ENCODE measurements around the gene F7. TPM values are rescaled to one million over a fixed set of nuclear protein-coding genes. Genes with fewer than 3 reads are reported as not detected.
"Not testable (repeated sequence)": the region's sequence is repeated elsewhere in the genome, so short reads cannot be mapped to it uniquely, and the experiment has no call there.

The F7 gene
- total and polyA plus RNA-seq, 3 experiments from 2014 or later, result 0.14 to 0.29 (median 0.22) TPM

DNA sequence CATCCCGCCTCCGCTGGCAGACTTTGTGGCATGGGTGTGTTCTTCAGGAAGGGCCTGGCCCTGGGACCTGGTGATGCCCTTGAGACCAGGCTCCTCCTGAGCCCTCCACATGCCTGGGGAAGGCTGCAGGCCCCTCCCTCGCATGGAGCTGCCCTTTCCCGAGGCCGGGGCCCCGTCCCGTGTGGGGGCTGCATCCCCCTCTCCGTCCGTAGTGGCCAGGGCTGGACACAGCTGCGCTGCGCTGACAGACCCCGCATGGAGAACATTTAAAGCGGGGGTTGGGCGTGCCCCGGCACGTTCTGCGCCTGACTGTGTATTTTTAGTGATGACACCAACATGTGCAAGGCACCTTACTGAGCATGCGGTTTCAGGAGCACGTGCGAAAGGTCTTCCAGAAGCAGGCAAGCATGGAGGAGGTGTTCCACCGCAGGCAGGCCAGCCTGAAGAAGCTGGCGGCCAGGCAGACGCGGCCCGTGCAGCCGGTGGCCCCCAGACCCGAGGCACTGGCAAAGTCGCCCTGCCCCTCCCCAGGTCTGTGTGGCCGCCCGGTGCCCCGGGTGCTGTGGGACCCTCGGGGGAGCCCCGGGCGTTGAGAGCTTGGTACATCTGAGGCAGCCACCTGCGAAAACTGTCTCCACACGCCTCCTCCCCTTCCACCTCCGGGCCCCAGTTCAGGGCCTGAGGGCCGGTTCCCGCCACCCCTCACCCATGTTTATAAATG lies 28.8 kb upstream of the F7 start:
- H3K36me3 Mint-ChIP-seq, result peaks cover 9 to 42% (median 15%) of the 10 kb centered on the region in 3 donors
- peak in 1 of 5 donors; percentile 33 for DNase-seq
- CTCF ChIA-PET, result no interaction called here
- POLR2A ChIA-PET, result no interaction called here
- Histone ChIP-seq H3K9me3 (ENCODE audit: low read length) (no peaks in the 10 kb centered on the region), H3K4me3 (ENCODE audit: low read length) (no peak overlapping the region), H3K27me3 (ENCODE audit: insufficient read depth, low read length, poor library complexity, severe bottlenecking) (no peaks in the 10 kb centered on the region), H3K4me1 (ENCODE audit: insufficient read depth, low read length) (no peaks in the 10 kb centered on the region), H3K27ac (ENCODE audit: low read depth, low read length) (no peak overlapping the region), H3K36me3 (ENCODE audit: insufficient read depth, low read length) (no peaks in the 10 kb centered on the region)
- H3K4me1 Mint-ChIP-seq, result no peaks in the 10 kb centered on the region
- H3K4me3 Mint-ChIP-seq, result no peak overlapping the region
- peaks cover 0 to 2% (median 0%) of the 10 kb centered on the region in 5 donors for H3K9me3 Mint-ChIP-seq
- H3K27ac Mint-ChIP-seq, result no peak overlapping the region
- no peaks in the 10 kb centered on the region for H3K27me3 Mint-ChIP-seq

DNA sequence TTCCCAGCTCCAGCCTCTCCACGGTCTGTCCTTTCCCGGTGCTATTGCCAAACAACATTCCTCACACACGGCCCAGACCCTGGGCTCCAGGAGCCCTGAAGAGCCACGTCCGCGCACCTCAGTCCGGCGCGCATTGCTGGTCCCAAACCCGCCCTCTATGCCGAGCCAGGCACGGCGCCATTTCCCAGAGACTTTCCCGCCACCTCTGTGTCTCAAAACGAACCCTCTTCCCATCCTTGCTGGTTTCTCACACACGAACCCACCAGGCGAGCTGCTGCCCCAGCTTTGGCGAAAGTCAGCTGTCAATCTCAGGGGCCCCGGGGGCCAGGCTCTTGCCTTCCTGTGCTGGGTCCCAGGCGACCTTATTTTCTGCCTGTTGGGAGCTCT lies 28.0 kb upstream of the F7 start:
- Histone ChIP-seq H3K36me3 (ENCODE audit: insufficient read depth, low read length) (no peaks in the 10 kb centered on the region), H3K9me3 (ENCODE audit: low read length) (no peaks in the 10 kb centered on the region), H3K4me3 (ENCODE audit: low read length) (no peak overlapping the region), H3K27me3 (ENCODE audit: insufficient read depth, low read length, poor library complexity, severe bottlenecking) (no peaks in the 10 kb centered on the region), H3K27ac (ENCODE audit: low read depth, low read length) (no peak overlapping the region), H3K4me1 (ENCODE audit: insufficient read depth, low read length) (no peaks in the 10 kb centered on the region)
- Mint-ChIP-seq H3K4me1 (no peaks in the 10 kb centered on the region), H3K27me3 (no peaks in the 10 kb centered on the region), H3K27ac (no peak overlapping the region), H3K36me3 (peaks cover 6 to 39% (median 12%) of the 10 kb centered on the region in 3 donors), H3K4me3 (no peak overlapping the region), H3K9me3 (peaks cover 0 to 2% (median 0%) of the 10 kb centered on the region in 5 donors)
- DNase-seq, result peak in 1 of 5 donors; percentile 38
- ChIA-PET POLR2A (no interaction called here), CTCF (no interaction called here)

DNA sequence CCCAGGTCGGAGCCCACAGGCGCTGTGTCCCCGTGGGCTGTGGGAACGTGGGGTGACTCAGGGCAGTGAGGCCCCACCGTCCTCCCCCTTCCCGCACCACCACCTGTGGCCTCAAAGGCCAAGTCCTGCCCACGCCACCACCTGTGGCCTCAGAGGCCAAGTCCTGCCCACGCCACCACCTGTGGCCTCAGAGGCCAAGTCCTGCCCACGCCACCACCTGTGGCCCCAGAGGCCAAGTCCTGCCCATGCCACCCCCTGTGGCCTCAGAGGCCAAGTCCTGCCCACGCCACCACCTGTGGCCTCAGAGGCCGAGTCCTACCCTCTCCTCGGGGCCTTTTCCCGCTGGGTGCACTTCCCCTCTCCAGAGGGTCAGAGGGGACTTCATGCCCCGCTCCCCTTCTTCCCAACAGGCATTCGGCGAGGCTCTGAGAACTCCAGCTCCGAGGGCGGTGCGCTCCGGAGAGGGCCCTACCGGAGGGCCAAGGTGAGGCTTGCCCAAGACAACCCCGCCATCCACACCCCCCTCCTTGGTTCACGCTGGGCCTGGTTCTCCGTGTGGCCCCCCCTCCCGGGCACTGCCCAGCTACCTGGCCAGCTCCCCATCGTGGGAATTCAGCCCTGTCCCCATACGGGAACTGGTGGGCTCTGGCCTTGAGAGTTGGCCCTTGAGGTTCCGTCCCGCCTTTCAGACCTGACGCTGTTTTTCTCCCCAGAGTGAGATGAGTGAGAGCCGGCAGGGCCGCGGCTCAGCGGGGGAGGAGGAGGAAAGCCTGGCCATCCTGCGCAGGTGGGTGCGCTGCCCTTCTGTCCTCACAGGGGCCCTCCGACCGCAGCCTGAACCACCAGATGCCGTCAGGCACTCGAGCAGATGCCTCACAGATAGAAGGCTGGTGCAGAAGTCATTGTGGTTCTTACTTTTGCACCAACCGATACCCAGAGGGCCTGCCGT lies 27.4 kb upstream of the F7 start:
- H3K27ac Mint-ChIP-seq, result no peak overlapping the region
- CTCF ChIA-PET, result no interaction called here
- H3K4me1 Mint-ChIP-seq, result no peaks in the 10 kb centered on the region
- H3K9me3 ChIP-seq (ENCODE audit: low read length), result no peaks in the 10 kb centered on the region
- H3K4me3 ChIP-seq (ENCODE audit: low read length), result no peak overlapping the region
- H3K9me3 Mint-ChIP-seq, result no peaks in the 10 kb centered on the region
- no peaks in the 10 kb centered on the region for H3K27me3 Mint-ChIP-seq
- H3K4me3 Mint-ChIP-seq, result no peak overlapping the region
- H3K27ac ChIP-seq (ENCODE audit: low read depth, low read length), result no peak overlapping the region
- no peaks in the 10 kb centered on the region for H3K27me3 ChIP-seq (ENCODE audit: insufficient read depth, low read length, poor library complexity, severe bottlenecking)
- H3K4me1 ChIP-seq (ENCODE audit: insufficient read depth, low read length), result no peaks in the 10 kb centered on the region
- peaks cover under 1 to 34% (median 8%) of the 10 kb centered on the region in 3 donors for H3K36me3 Mint-ChIP-seq
- DNase-seq, result peak in 1 of 5 donors; percentile 38
- POLR2A ChIA-PET, result no interaction called here
- no peaks in the 10 kb centered on the region for H3K36me3 ChIP-seq (ENCODE audit: insufficient read depth, low read length)

DNA sequence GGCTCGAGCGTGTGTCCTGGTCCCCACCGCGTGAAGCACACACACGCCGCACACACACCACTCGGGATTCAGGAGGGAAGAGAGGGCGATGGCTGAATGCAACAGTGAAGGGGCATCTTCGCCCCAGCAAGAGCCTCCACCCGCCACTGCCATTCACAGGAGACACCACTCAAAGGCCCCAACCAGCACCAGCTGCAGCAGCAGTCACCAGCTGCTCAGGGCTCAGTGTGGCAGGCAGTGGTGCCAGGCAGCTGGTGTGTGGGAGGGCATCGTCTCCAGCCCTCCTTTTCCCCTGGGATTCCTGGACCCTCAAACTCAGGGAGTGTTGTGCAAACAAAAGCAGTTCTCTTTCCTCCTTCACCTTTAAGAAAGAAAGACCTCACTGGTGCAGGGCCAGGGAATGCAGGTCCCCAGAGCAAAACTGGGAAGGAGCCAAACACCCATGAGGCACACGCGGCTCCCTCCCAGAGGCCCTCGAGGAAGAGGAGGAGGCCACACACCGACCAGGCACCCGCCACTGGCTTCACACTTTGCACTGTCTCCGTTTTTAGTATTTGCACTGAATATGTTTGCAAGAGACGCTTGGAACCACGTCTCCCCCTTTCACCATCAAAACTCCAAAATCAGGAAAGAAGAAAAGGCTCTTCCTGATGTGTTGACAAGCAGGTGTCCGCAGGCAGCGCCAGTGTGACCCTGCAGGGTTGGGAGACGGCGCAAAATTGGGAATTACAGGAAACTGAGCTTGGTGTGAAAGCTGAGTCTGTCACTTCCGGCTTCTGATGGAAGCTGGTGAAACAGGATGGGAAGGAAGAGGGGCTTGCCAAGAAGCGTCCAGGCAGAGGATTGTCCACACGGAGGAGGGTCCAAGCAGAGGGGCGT lies 26.4 kb upstream of the F7 start:
- no peak overlapping the region for H3K4me3 ChIP-seq (ENCODE audit: low read length)
- no peaks in the 10 kb centered on the region for H3K27me3 Mint-ChIP-seq
- peak overlapping the region in 2 of 8 donors; percentile 9 to 12 for H3K27ac Mint-ChIP-seq
- H3K4me3 Mint-ChIP-seq, result no peak overlapping the region
- H3K36me3 Mint-ChIP-seq, result peaks cover 0 to 31% (median 4%) of the 10 kb centered on the region in 3 donors
- no peaks in the 10 kb centered on the region for H3K9me3 ChIP-seq (ENCODE audit: low read length)
- no peak overlapping the region for H3K27ac ChIP-seq (ENCODE audit: low read depth, low read length)
- peak in 1 of 5 donors; percentile 30 for DNase-seq
- H3K36me3 ChIP-seq (ENCODE audit: insufficient read depth, low read length), result no peaks in the 10 kb centered on the region
- no peaks in the 10 kb centered on the region for H3K4me1 Mint-ChIP-seq
- ChIA-PET POLR2A (no interaction called here), CTCF (no interaction called here)
- no peaks in the 10 kb centered on the region for H3K9me3 Mint-ChIP-seq
- H3K4me1 ChIP-seq (ENCODE audit: insufficient read depth, low read length), result no peaks in the 10 kb centered on the region
- H3K27me3 ChIP-seq (ENCODE audit: insufficient read depth, low read length, poor library complexity, severe bottlenecking), result no peaks in the 10 kb centered on the region

DNA sequence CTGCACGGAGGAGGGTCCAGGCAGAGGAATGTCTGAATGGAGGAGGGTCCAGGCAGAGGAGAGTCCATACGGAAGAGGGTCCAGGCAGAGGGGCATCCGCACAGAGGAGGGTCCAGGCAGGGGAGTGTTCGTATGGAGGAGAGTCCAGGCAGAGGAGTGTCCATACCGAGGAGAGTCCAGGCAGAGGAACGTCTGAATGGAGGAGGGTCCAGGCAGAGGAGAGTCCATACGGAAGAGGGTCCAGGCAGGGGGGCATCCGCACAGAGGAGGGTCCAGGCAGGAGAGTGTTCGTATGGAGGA lies 25.9 kb upstream of the F7 start:
- H3K9me3 Mint-ChIP-seq; H3K36me3 ChIP-seq (ENCODE audit: insufficient read depth, low read length); H3K27ac Mint-ChIP-seq; CTCF ChIA-PET; POLR2A ChIA-PET; H3K27ac ChIP-seq (ENCODE audit: low read depth, low read length); H3K4me1 Mint-ChIP-seq; H3K27me3 ChIP-seq (ENCODE audit: insufficient read depth, low read length, poor library complexity, severe bottlenecking); H3K27me3 Mint-ChIP-seq; H3K4me1 ChIP-seq (ENCODE audit: insufficient read depth, low read length); H3K4me3 Mint-ChIP-seq; DNase-seq; H3K4me3 ChIP-seq (ENCODE audit: low read length); H3K9me3 ChIP-seq (ENCODE audit: low read length): not testable (repeated sequence)
- H3K36me3 Mint-ChIP-seq, result peaks cover 0 to 27% (median 4%) of the 10 kb centered on the region in 3 donors

DNA sequence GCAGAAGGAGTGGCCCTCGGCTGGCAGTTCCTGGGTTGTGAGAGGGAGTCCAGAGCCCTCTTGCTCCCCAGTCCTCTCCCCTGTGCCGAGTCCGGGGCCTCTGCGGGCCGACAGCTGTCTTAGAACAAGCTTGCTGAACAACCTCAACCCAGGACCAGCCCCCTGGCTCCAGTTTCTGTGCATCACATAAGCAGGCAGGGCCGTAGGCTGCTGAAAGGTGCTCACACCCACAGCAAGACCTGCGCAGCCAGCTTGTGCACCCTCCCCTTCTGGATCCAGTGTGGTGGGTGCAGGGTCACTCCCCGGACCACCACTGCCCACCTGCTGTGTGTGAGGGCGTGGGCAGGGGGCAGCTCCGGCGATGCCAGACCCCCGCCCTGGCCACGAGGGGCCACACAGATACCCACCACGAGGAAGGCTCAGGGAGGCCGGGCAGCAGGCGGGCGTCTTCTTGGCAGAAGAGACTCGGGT lies 25.2 kb upstream of the F7 start:
- Mint-ChIP-seq H3K4me3 (no peak overlapping the region), H3K9me3 (no peaks in the 10 kb centered on the region), H3K27me3 (no peaks in the 10 kb centered on the region), H3K4me1 (no peaks in the 10 kb centered on the region), H3K36me3 (peaks cover 0 to 20% (median 2%) of the 10 kb centered on the region in 3 donors), H3K27ac (no peak overlapping the region)
- no peaks in the 10 kb centered on the region for H3K4me1 ChIP-seq (ENCODE audit: insufficient read depth, low read length)
- H3K27me3 ChIP-seq (ENCODE audit: insufficient read depth, low read length, poor library complexity, severe bottlenecking), result no peaks in the 10 kb centered on the region
- CTCF ChIA-PET, result no interaction called here
- POLR2A ChIA-PET, result no interaction called here
- no peak overlapping the region for H3K27ac ChIP-seq (ENCODE audit: low read depth, low read length)
- DNase-seq, result peak in 1 of 5 donors; percentile 30
- H3K4me3 ChIP-seq (ENCODE audit: low read length), result no peak overlapping the region
- H3K36me3 ChIP-seq (ENCODE audit: insufficient read depth, low read length), result no peaks in the 10 kb centered on the region
- no peaks in the 10 kb centered on the region for H3K9me3 ChIP-seq (ENCODE audit: low read length)

DNA sequence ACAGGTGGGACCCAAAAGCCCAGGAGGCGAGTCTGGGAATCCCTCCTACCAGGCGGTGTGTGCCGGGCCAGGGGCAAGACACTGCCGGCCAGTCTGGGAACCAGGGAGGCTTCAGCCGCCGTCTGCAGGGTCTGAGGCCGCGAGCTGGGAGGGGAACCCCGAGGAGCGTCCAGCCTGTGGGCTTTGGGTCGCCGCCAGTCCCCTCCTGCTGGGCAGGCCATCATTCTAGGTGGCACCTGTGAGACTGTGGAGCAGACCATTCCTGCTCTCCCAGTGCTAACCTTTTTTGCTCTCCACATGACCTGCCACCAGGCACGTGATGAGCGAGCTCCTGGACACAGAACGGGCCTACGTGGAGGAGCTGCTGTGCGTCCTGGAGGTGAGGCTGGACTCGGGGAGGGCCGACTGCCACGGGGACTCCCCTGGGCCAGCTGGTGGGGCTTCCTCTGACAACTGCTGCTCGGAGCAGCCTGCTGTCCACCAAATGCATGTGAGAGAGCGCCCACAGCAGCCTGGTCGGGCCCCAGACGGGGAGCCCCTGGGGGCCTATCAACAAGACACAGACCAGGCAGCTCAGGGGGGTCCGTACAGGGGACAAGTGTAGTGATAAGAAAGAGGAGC lies 24.6 kb upstream of the F7 start:
- no peak overlapping the region for H3K27ac Mint-ChIP-seq
- no peaks in the 10 kb centered on the region for H3K27me3 Mint-ChIP-seq
- no peaks in the 10 kb centered on the region for H3K4me1 ChIP-seq (ENCODE audit: insufficient read depth, low read length)
- H3K9me3 ChIP-seq (ENCODE audit: low read length), result no peaks in the 10 kb centered on the region
- peaks cover 0 to 15% (median 0%) of the 10 kb centered on the region in 3 donors for H3K36me3 Mint-ChIP-seq
- DNase-seq, result peak in 1 of 5 donors; percentile 40
- CTCF ChIA-PET, result no interaction called here
- no peak overlapping the region for H3K27ac ChIP-seq (ENCODE audit: low read depth, low read length)
- no peaks in the 10 kb centered on the region for H3K36me3 ChIP-seq (ENCODE audit: insufficient read depth, low read length)
- POLR2A ChIA-PET, result no interaction called here
- H3K4me3 ChIP-seq (ENCODE audit: low read length), result no peak overlapping the region
- no peak overlapping the region for H3K4me3 Mint-ChIP-seq
- no peaks in the 10 kb centered on the region for H3K27me3 ChIP-seq (ENCODE audit: insufficient read depth, low read length, poor library complexity, severe bottlenecking)
- no peaks in the 10 kb centered on the region for H3K4me1 Mint-ChIP-seq
- H3K9me3 Mint-ChIP-seq, result no peaks in the 10 kb centered on the region
